ENCODE results near the gene TAAR5. TPM values are rescaled to one million over a fixed set of nuclear protein-coding genes. Genes with fewer than 3 reads are reported as not detected.
"Not testable (repeated sequence)": the region's sequence is repeated elsewhere in the genome, so short reads cannot be mapped to it uniquely, and the experiment has no call there.

Gene TAAR5
- polyA plus RNA-seq, 1 donor from 2014 or later = not detected

GRCh38 chr6:132566404-132566803, 23.1 kb downstream of the TAAR5 start:
- no peak overlapping the region for H3K4me2 ChIP-seq (ENCODE audit: low read length)
- H3K4me3 ChIP-seq (ENCODE audit: low read length) = no peak overlapping the region
- TF ChIP-seq CTCF (IDR thresholded peaks at IDR 0.05; ENCODE audit: poor library complexity, severe bottlenecking) (no peak), EZH2 (IDR thresholded peaks at IDR 0.05; ENCODE audit: borderline replicate concordance, insufficient read depth, low read length, poor library complexity, severe bottlenecking) (no peak), TAF1 (IDR thresholded peaks at IDR 0.05; ENCODE audit: low read depth) (no peak)
- H3K9me2 ChIP-seq (ENCODE audit: insufficient read depth, low read length) = no peaks in the 10 kb centered on the region
- H4K20me1 ChIP-seq (ENCODE audit: insufficient read depth) = no peaks in the 10 kb centered on the region
- H3F3A ChIP-seq (ENCODE audit: insufficient read depth, low read length, poor library complexity, severe bottlenecking) = no peaks in the 10 kb centered on the region
- H3K36me3 ChIP-seq (ENCODE audit: insufficient read depth, low read length) = no peaks in the 10 kb centered on the region
- H2AFZ ChIP-seq (ENCODE audit: low read depth, low read length) = no peak overlapping the region
- H3K27me3 ChIP-seq (ENCODE audit: insufficient read depth, low read depth, low read length) = no peaks in the 10 kb centered on the region
- H3K79me2 ChIP-seq (replicated peaks; ENCODE audit: insufficient read depth, low read length) = no peaks in the 10 kb centered on the region
- no peak overlapping the region for H3K27ac ChIP-seq (ENCODE audit: low read length)
- no peaks in the 10 kb centered on the region for H3K9me3 ChIP-seq (ENCODE audit: low read length)
- no peak overlapping the region for H3K9ac ChIP-seq (ENCODE audit: low read length)

GRCh38 chr6:132560087-132560486, 29.5 kb downstream of the TAAR5 start:
- H3K9me2 ChIP-seq (ENCODE audit: insufficient read depth, low read length); H3K9ac ChIP-seq (ENCODE audit: low read length); H3K4me3 ChIP-seq (ENCODE audit: low read length); H3F3A ChIP-seq (ENCODE audit: insufficient read depth, low read length, poor library complexity, severe bottlenecking); H3K27ac ChIP-seq (ENCODE audit: low read length); H3K27me3 ChIP-seq (ENCODE audit: insufficient read depth, low read depth, low read length); H3K4me2 ChIP-seq (ENCODE audit: low read length); H3K9me3 ChIP-seq (ENCODE audit: low read length); H3K79me2 ChIP-seq (replicated peaks; ENCODE audit: insufficient read depth, low read length); H4K20me1 ChIP-seq (ENCODE audit: insufficient read depth); H3K36me3 ChIP-seq (ENCODE audit: insufficient read depth, low read length); H2AFZ ChIP-seq (ENCODE audit: low read depth, low read length): not testable (repeated sequence)

- no peaks in the 10 kb centered on the region for H3F3A ChIP-seq (ENCODE audit: insufficient read depth, low read length, poor library complexity, severe bottlenecking)
- H3K4me2 ChIP-seq (ENCODE audit: low read length) = no peak within 1 kb of the TSS
- TF ChIP-seq REST (IDR thresholded peaks at IDR 0.05; ENCODE audit: borderline replicate concordance) (no peak), POLR2AphosphoS5 (IDR thresholded peaks at IDR 0.05) (no peak), MXI1 (conservative IDR thresholded peaks at IDR 0.05; ENCODE audit: poor library complexity, severe bottlenecking) (no peak), CTCF (IDR thresholded peaks at IDR 0.05; ENCODE audit: poor library complexity, severe bottlenecking) (no peak), EP300 (conservative IDR thresholded peaks at IDR 0.05; ENCODE audit: poor library complexity, severe bottlenecking) (no peak), TAF1 (IDR thresholded peaks at IDR 0.05; ENCODE audit: low read depth) (no peak), SMC3 (conservative IDR thresholded peaks at IDR 0.05; ENCODE audit: poor library complexity) (no peak), RAD21 (conservative IDR thresholded peaks at IDR 0.05) (no peak), EZH2 (IDR thresholded peaks at IDR 0.05; ENCODE audit: borderline replicate concordance, insufficient read depth, low read length, poor library complexity, severe bottlenecking) (no peak)
- H4K20me1 ChIP-seq (ENCODE audit: insufficient read depth) = no peaks in the 10 kb centered on the region
- H3K9me2 ChIP-seq (ENCODE audit: insufficient read depth, low read length) = no peaks in the 10 kb centered on the region
- H3K9ac ChIP-seq (ENCODE audit: low read length) = no peak within 1 kb of the TSS
- no peak within 1 kb of the TSS for H2AFZ ChIP-seq (ENCODE audit: low read depth, low read length)
- H3K4me3 ChIP-seq (ENCODE audit: low read length) = no peak within 1 kb of the TSS
- H3K27me3 ChIP-seq (ENCODE audit: insufficient read depth, low read depth, low read length) = no peaks in the 10 kb centered on the region
- H3K79me2 ChIP-seq (replicated peaks; ENCODE audit: insufficient read depth, low read length) = no peaks in the 10 kb centered on the region
- H3K27ac ChIP-seq (ENCODE audit: low read length) = no peak within 1 kb of the TSS
- no peaks in the 10 kb centered on the region for H3K36me3 ChIP-seq (ENCODE audit: insufficient read depth, low read length)
- H3K9me3 ChIP-seq (ENCODE audit: low read length) = no peaks in the 10 kb centered on the region
Observed at GRCh38 chr6:132552372-132552771, 37.2 kb downstream of the TAAR5 start, which contains the start of gene TAAR8. Gene TAAR8 (plus strand): TSS chr6:132552672. CDS start chr6:132552693, 21 bp downstream.
